Bone marrow (tissue), 2 donors: ENCODE results near the gene HSD3B1.
"Not testable (repeated sequence)": the region's sequence is repeated elsewhere in the genome, so short reads cannot be mapped to it uniquely, and the experiment has no call there.

Experiments used
- DNase-seq, 2 donors: peaks; one replicate each; lab custom pipeline; 2025; lab: John Stamatoyannopoulos, UW

HSD3B1 gene

DNA sequence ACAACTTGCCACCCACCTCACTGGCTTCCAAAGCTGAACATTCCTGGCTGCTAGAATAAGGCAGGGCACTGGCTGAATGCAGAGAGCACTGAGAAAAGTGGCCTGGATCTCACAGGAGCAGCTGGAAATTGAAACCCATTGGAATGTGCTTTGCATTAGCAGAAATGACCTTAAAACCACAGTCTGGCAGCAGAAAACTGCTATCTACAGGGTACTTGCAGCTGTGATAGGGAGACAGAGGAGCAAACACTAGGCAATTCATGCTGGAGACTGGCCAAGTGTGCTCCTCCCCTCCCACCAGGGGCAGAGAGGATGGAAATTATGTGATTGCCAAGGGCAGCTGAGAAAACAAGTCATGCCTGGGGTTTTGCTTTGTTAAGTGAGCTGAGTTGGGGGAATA lies 47.2 kb downstream of the HSD3B1 start:
- DNase-seq = no peak

DNA sequence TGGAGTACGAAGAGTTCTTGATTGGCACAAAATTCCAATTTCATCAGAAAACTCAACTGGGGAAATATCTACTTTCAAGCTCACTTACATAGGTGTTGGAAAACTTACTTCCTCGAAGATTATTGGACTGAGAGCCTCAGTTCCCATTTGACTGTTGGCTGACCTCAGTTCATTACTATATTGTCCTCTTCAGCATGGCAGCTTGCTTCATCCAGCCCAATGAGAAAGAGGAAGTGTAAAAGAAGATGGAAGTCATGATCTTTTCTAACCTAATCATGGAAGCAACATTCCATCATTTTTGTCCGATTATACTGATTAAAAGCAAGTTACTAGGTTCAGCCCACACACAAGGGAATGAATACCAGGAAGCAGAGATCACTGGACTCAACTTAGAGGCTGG lies 49.4 kb downstream of the HSD3B1 start:
- DNase-seq = no peak

DNA sequence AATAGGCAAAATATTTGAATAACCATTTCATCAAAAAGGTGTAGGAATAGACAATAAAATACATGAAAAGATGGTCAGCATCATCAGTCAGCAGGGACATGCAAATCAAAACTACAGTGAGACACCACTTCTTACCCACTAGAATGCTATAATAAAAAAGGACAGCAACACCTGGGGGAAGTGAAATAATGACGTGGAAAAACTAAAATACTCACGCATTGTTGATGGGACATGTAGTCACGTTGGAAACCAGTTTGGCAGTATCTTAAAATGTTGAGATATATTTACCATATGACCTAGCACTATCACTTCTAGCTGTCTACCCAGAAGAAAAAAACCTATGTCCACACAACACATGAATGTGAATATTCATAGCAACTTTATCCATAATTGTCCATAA lies 53.4 kb downstream of the HSD3B1 start:
- not testable (repeated sequence) for DNase-seq

DNA sequence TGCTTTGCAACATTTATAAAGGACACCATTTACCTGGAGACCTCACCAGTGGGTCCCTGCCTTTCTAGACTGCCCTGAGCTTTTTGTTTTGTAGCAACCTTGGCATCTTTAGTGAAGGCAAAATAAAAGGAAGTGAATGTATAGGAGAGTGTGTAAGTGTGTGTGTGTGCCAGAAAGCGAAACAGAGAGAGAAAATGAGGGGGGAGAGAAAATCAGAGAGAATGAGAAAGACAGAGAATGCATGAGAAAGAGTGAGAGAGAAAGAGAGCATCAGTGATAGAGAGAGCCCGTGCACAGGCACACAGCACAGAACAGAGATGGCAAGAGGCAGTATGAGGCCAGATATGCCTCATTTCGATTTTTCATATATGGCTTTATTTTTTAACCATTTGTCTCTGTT lies 57.5 kb downstream of the HSD3B1 start:
- no peak for DNase-seq
